Heart right ventricle (tissue), 16 donors: Measurements from ENCODE around the gene DCTN4. TPM values are rescaled to one million over a fixed set of nuclear protein-coding genes. Genes with fewer than 3 reads are reported as not detected.
A peak's percentile ranks its signal among the peaks of the same experiment; 100 is the strongest.

ENCODE experiments used
- ATAC-seq, 8 donors: fragments of 200-7000 bp; cut with Tn5 transposase; one replicate each; pipeline ENCODE4 v1.9.1; 2020; ENCODE audit warnings: mild to moderate bottlenecking in 8 of 8, moderate library complexity in 8 of 8, moderate number of reproducible peaks in 1 of 8
- DNase-seq, 2 donors: peaks; one replicate each; pipeline ENCODE4 v3.0.0-alpha.2; 2020
- H3K27ac ChIP-seq, 10 donors: fragments of 200-600 bp; sonication (generic) in 2 of 10; one replicate each; pipeline versions ENCODE4 v1.5.0 to v1.8.0; 2020 to 2022; ENCODE audit warnings: mild to moderate bottlenecking in 3 of 10
- H3K27me3 ChIP-seq, 7 donors: fragments of 200-600 bp; one replicate each; pipeline ENCODE4 v1.8.0; 2021 to 2022; ENCODE audit warnings: mild to moderate bottlenecking in 2 of 7
- H3K36me3 ChIP-seq, 9 donors: fragments of 200-600 bp; sonication (generic) in 1 of 9; one replicate each; pipeline versions ENCODE4 v1.5.0 to v1.8.0; 2020 to 2022; ENCODE audit warnings: mild to moderate bottlenecking in 2 of 9
- H3K4me1 ChIP-seq, 9 donors: fragments of 200-600 bp; sonication (generic) in 1 of 9; one replicate each; pipeline versions ENCODE4 v1.5.0 to v1.8.0; 2020 to 2022; ENCODE audit warnings: mild to moderate bottlenecking in 4 of 9
- H3K4me3 ChIP-seq, 10 donors: fragments of 200-600 bp; sonication (generic) in 2 of 10; one replicate each; pipeline versions ENCODE4 v1.5.0 to v1.8.0; 2020 to 2022; ENCODE audit warnings: mild to moderate bottlenecking in 7 of 10, moderate library complexity in 2 of 10
- H3K9me3 ChIP-seq, 11 donors: fragments of 200-600 bp in 10 of 11; sonication (generic) in 2 of 11; one replicate each; pipeline versions ENCODE4 v1.5.0 to v1.8.0; 2013 to 2022; ENCODE audit warnings: mild to moderate bottlenecking in 2 of 11, control low read depth in 1 of 11, moderate library complexity in 1 of 11
- CTCF ChIP-seq, 9 donors: fragments of 200-600 bp; sonication (generic) in 2 of 9; IDR thresholded peaks; one replicate each; pipeline versions ENCODE4 v1.5.0 to v1.8.0; 2021 to 2022; ENCODE audit warnings: antibody characterized with exemption in 9 of 9, mild to moderate bottlenecking in 5 of 9, moderate library complexity in 1 of 9
- WGBS, 2 donors: extraction: QIAGEN DNeasy Blood & Tissue Kit; methylation state at CpG; one replicate each; pipeline ENCODE4 v1.1.7; 2013; ENCODE audit warnings: inconsistent platforms in 1 of 2; 5-methylcytosine and 5-hydroxymethylcytosine counted together
- intact Hi-C, 10 donors: fragments of 100-400 bp; cut with DNase I; formaldehyde crosslinking; loops; one replicate each; pipeline versions ENCODE4 v1.11.1 to v1.14.2; 2022
- polyA plus RNA-seq, 2 donors: library from polyadenylated mRNA; stranded (reverse); fragments of 200-250 nt; gene quantifications; one replicate each; pipeline ENCODE4 v1.2.3, GENCODE V29; 2013
- total RNA-seq, 10 donors: library from RNA; stranded (reverse); fragmentation: NEBNext Ultra II Directional in 3 of 10; extraction: Animal tissue kit (Norgen Biotek cat#: 25700) in 3 of 10; gene quantifications; one replicate each; pipeline versions ENCODE4 v1.2.1 to v1.2.4, GENCODE V29; 2021 to 2023
- donor health status: Arrhythmogenic right ventricular cardiomyopathy.
- donor health status: ischemic (EF 13 %, LVEDD 7.1; RV severe dilation, severe dysfunction).
- donor health status: healthy with polysubstance abuse.
- donor health status: DM: no; HTN: yes; CAD: no.
- donor health status: DM: no; HTN: no; CAD: no.
- donor health status: ischemic (EF 25% LVEDD 6.9; RV normal size, moderate dysfunction).
- donor health status: ischemic (EF 25% LVEDD 5.7; RV mildly dilated, moderate dysfunction).
- donor health status: healthy.
- donor health status: DM: yes; HTN: yes; CAD: no.
- donor health status: Ischemic cardiomyopathy.
- donor health status: ischemic (EF 35%, LVEDD 5.7; RV mildly dilated, moderate dysfunction).
- donor health status: nonischemic (EF 11% LVEDD 7.7; RV severe dilation, severe dysfunction).
- donor health status: DM: yes; HTN: yes; CAD: no.
- donor health status: PGD.
- donor health status: ischemic (EF 29% LVEDD 5.4; RV normal size, mild dysfunction).
- donor health status: nonischemic (EF 23%, LVEDD 6.1; RV moderate dilation, normal function).

DCTN4 gene
- total and polyA plus RNA-seq, 12 donors: 20.0 to 68.3 (median 56.7) TPM

GRCh38 chr5:150789450-150789849, 30.6 kb upstream of the DCTN4 start:
- no peaks in the 10 kb centered on the region for H3K27me3 ChIP-seq
- H3K9me3 ChIP-seq: peaks cover 0 to 3% (median 0%) of the 10 kb centered on the region in 11 donors
- no peak for TF ChIP-seq CTCF (IDR thresholded peaks at IDR 0.05)
- 77 to 83% methylated on average over 6 of the region's 6 CpGs for WGBS, 2 donors
- H3K4me1 ChIP-seq: peaks cover 0 to 86% (median 57%) of the 10 kb centered on the region in 9 donors
- intact Hi-C loops: no loop called here
- DNase-seq (no peak), ATAC-seq (peak in 5 of 8 donors; percentile 10 to 54 (median 17))
- peaks cover 0 to 7% (median 0%) of the 10 kb centered on the region in 9 donors for H3K36me3 ChIP-seq
- peak overlapping the region in 7 of 10 donors; percentile 26 to 76 (median 47) for H3K27ac ChIP-seq
- H3K4me3 ChIP-seq: no peak overlapping the region

GRCh38 chr5:150788977-150789376, 30.2 kb upstream of the DCTN4 start:
- TF ChIP-seq CTCF (IDR thresholded peaks at IDR 0.05): no peak
- H3K36me3 ChIP-seq: peaks cover 0 to 3% (median 0%) of the 10 kb centered on the region in 9 donors
- H3K9me3 ChIP-seq: peaks cover 0 to 3% (median 0%) of the 10 kb centered on the region in 11 donors
- DNase-seq (no peak), ATAC-seq (no peak)
- peaks cover 4 to 90% (median 62%) of the 10 kb centered on the region in 9 donors for H3K4me1 ChIP-seq
- H3K27me3 ChIP-seq: no peaks in the 10 kb centered on the region
- intact Hi-C loops: no loop called here
- peak overlapping the region in 4 of 10 donors; percentile 35 to 76 (median 64) for H3K27ac ChIP-seq
- no peak overlapping the region for H3K4me3 ChIP-seq

- peak overlapping the region in 1 of 10 donors; percentile 11 for H3K4me3 ChIP-seq
- ATAC-seq (no peak), DNase-seq (no peak)
- H3K36me3 ChIP-seq: no peaks in the 10 kb centered on the region
- peaks cover 0 to 3% (median 0%) of the 10 kb centered on the region in 11 donors for H3K9me3 ChIP-seq
- H3K27me3 ChIP-seq: no peaks in the 10 kb centered on the region
- peaks cover 16 to 96% (median 71%) of the 10 kb centered on the region in 9 donors for H3K4me1 ChIP-seq
- peak overlapping the region in 6 of 10 donors; percentile 6 to 76 (median 48) for H3K27ac ChIP-seq
- TF ChIP-seq CTCF (IDR thresholded peaks at IDR 0.05): no peak
- intact Hi-C loops: no loop called here
- 33 to 43% methylated on average over 1 of the region's 1 CpG for WGBS, 2 donors
Measured at GRCh38 chr5:150787656-150788055, 28.8 kb upstream of the DCTN4 start.

- no peak for TF ChIP-seq CTCF (IDR thresholded peaks at IDR 0.05)
- Histone ChIP-seq H3K4me1 (peaks cover 17 to 96% (median 76%) of the 10 kb centered on the region in 9 donors), H3K4me3 (peak overlapping the region in 3 of 10 donors; percentile 11 to 12 (median 11)), H3K27ac (peak overlapping the region in 6 of 10 donors; percentile 6 to 76 (median 48)), H3K36me3 (no peaks in the 10 kb centered on the region), H3K27me3 (no peaks in the 10 kb centered on the region), H3K9me3 (peaks cover 0 to 3% (median 0%) of the 10 kb centered on the region in 11 donors)
- DNase-seq: no peak
- intact Hi-C loops: no loop called here
- ATAC-seq: no peak
- WGBS, 2 donors: 71 to 84% methylated on average over 1 of the region's 1 CpG
Measured at GRCh38 chr5:150786876-150787275, 28.1 kb upstream of the DCTN4 start.
